HepG2 (cell line): ENCODE data around the gene TMEM127. TPM values are rescaled to one million over a fixed set of nuclear protein-coding genes. Genes with fewer than 3 reads are reported as not detected.

ENCODE experiments used
- AKNA ChIP-seq: sonication (generic); formaldehyde crosslinking; IDR thresholded peaks from 2 replicates; pipeline ENCODE4 v1.4.0; 2020; ENCODE audit warnings: missing genetic modification reagents, borderline replicate concordance
- ARID2 ChIP-seq: sonication (generic); formaldehyde crosslinking; IDR thresholded peaks from 2 replicates; pipeline ENCODE4 v1.8.1; 2022; ENCODE audit warnings: mild to moderate bottlenecking, missing genetic modification reagents, borderline replicate concordance
- CBX1 ChIP-seq: IDR thresholded peaks from one replicate; pipeline ENCODE4 v1.6.1; 2016; ENCODE audit warnings: antibody characterized with exemption, low read depth
- E2F2 ChIP-seq: sonication (generic); formaldehyde crosslinking; IDR thresholded peaks from 2 replicates; pipeline ENCODE4 v1.4.0; 2020; ENCODE audit warnings: missing genetic modification reagents, borderline replicate concordance
- FOXA3 ChIP-seq: IDR thresholded peaks from 2 replicates; pipeline ENCODE4 v1.6.1; 2016; ENCODE audit warnings: missing genetic modification reagents, missing compliant biosample characterization
- HOXA9 ChIP-seq: sonication (generic); formaldehyde crosslinking; IDR thresholded peaks from 2 replicates; pipeline ENCODE4 v1.8.1; 2022; ENCODE audit warnings: missing genetic modification reagents, mild to moderate bottlenecking, moderate library complexity, borderline replicate concordance
- MNT ChIP-seq: fragments of 450-650 bp; IDR thresholded peaks from 2 replicates; pipeline ENCODE4 v1.6.1; 2016
- NR2F6 ChIP-seq, 2 experiments: IDR thresholded peaks; 2 replicates each; pipeline ENCODE4 v1.6.1; 2016; ENCODE audit warnings: antibody characterized with exemption in 1 of 2, mild to moderate bottlenecking in 1 of 2
- PATZ1 ChIP-seq: sonication (generic); formaldehyde crosslinking; IDR thresholded peaks from 2 replicates; pipeline ENCODE4 v1.4.0; 2020; ENCODE audit warnings: missing genetic modification reagents
- REXO4 ChIP-seq: sonication (generic); formaldehyde crosslinking; IDR thresholded peaks from 2 replicates; pipeline ENCODE4 v1.8.0; 2022; ENCODE audit warnings: missing genetic modification reagents, mild to moderate bottlenecking, borderline replicate concordance
- SMAD1 ChIP-seq: sonication (generic); formaldehyde crosslinking; IDR thresholded peaks from 2 replicates; pipeline ENCODE4 v1.4.0; 2020; ENCODE audit warnings: missing genetic modification reagents, low read depth, mild to moderate bottlenecking, borderline replicate concordance
- SP140L ChIP-seq: sonication (generic); formaldehyde crosslinking; IDR thresholded peaks from 2 replicates; pipeline ENCODE4 v1.4.0; 2020; ENCODE audit warnings: missing genetic modification reagents, borderline replicate concordance
- TCF7 ChIP-seq: sonication (generic); IDR thresholded peaks from 2 replicates; pipeline ENCODE4 v1.6.1; 2016; ENCODE audit warnings: antibody characterized with exemption, low read depth
- ZNF121 ChIP-seq: sonication (generic); formaldehyde crosslinking; IDR thresholded peaks from 2 replicates; pipeline ENCODE4 v1.5.0; 2020; ENCODE audit warnings: mild to moderate bottlenecking, missing genetic modification reagents
- ZNF253 ChIP-seq: sonication (generic); formaldehyde crosslinking; IDR thresholded peaks from 2 replicates; pipeline ENCODE4 v1.8.0; 2022; ENCODE audit warnings: mild to moderate bottlenecking, missing genetic modification reagents, borderline replicate concordance
- ZNF326 ChIP-seq: sonication (generic); formaldehyde crosslinking; IDR thresholded peaks from 2 replicates; pipeline ENCODE4 v1.4.0; 2020; ENCODE audit warnings: missing genetic modification reagents, borderline replicate concordance
- ZNF333 ChIP-seq: sonication (generic); formaldehyde crosslinking; IDR thresholded peaks from 2 replicates; pipeline ENCODE4 v1.4.0; 2020; ENCODE audit warnings: mild to moderate bottlenecking, missing genetic modification reagents, borderline replicate concordance
- ZNF775 ChIP-seq: sonication (generic); formaldehyde crosslinking; IDR thresholded peaks from 2 replicates; pipeline ENCODE4 v1.4.0; 2020; ENCODE audit warnings: missing genetic modification reagents, mild to moderate bottlenecking, moderate library complexity, borderline replicate concordance
- polyA plus RNA-seq, 8 experiments: library from polyadenylated mRNA; depleted of rRNA in 3 of 8; stranded (reverse) in 7 of 8; unstranded in 1 of 8; fragments of >200 nt; fragmentation: Illumina TruSeq in 4 of 8; extraction: Trizol in 4 of 8; gene quantifications; 2 replicates each; pipeline versions ENCODE4 v1.2.1 to v1.2.3, GENCODE V29; 2011 to 2016; ENCODE audit warnings: low read depth in 4 of 8, missing spikeins in 1 of 8, mixed read lengths in 1 of 8; ENCODE audit not compliant: insufficient read depth in 1 of 8
- total RNA-seq, 5 experiments: library from RNA; depleted of rRNA; stranded (reverse); fragments of >200 nt; fragmentation: Illumina TruSeq; extraction: Trizol; gene quantifications; 2 replicates each; pipeline ENCODE4 v1.2.3, GENCODE V29; 2016; ENCODE audit warnings: low read depth in 1 of 5
- TF ChIP-seq, protein P1 (sequence below): sonication (generic); formaldehyde crosslinking; IDR thresholded peaks from 2 replicates; pipeline ENCODE4 v1.8.1; 2022; ENCODE audit warnings: mild to moderate bottlenecking, missing genetic modification reagents

The TMEM127 gene
- total and polyA plus RNA-seq, 2 of the 13 experiments (the other 11 are each of a cell fraction or from before 2014, with no cell fraction given): 21.5 to 33.9 TPM

DNA sequence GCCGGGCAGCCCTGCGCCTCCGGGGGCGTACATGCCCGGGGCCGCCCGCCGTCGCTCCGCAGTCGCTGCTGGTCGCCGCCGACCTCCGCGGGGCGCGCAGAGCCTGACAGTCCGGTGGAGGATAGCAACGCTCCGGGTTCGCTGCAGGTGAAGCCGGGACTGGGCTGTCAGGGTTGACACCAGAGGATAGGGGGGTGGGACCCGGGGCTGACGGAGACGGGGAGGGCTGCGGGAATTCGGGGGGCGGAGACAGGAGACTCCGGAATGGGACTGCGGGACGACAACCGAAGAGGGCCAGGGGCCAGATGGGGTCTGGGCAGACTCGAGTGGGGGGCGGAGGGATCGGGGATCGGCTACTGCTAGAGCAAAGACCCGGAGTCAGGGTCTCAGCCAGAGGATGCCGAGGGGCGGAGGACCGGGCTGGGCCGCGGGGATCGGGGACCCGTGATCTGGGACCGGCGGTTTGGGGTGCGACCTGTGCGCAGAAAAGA lies 403 bp downstream of the TMEM127 start (continued):
- TF ChIP-seq ARID2 (no peak), HOXA9 (peak; percentile 56; the same call in 1 of the 2 replicates), ZNF775 (CRISPR knock-in tag) (no peak), TCF7 (no peak), ZNF121 (no peak), MNT (no peak), AKNA (CRISPR knock-in tag) (no peak), CBX1 (no peak), ZNF253 (CRISPR knock-in tag) (no peak), SMAD1 (CRISPR knock-in tag) (no peak), REXO4 (CRISPR knock-in tag) (no peak), SP140L (CRISPR knock-in tag) (no peak; the same call in 1 of the 2 replicates), ZNF326 (CRISPR knock-in tag) (no peak), FOXA3 (CRISPR knock-in tag) (no peak), NR2F6 (IDR thresholded peaks at IDR 0.05) (no peak), NR2F6 (CRISPR knock-in tag; IDR thresholded peaks at IDR 0.05) (no peak), PATZ1 (CRISPR knock-in tag) (no peak), ZNF333 (CRISPR knock-in tag) (no peak), E2F2 (CRISPR knock-in tag) (no peak)
- TF ChIP-seq, protein P1, sequence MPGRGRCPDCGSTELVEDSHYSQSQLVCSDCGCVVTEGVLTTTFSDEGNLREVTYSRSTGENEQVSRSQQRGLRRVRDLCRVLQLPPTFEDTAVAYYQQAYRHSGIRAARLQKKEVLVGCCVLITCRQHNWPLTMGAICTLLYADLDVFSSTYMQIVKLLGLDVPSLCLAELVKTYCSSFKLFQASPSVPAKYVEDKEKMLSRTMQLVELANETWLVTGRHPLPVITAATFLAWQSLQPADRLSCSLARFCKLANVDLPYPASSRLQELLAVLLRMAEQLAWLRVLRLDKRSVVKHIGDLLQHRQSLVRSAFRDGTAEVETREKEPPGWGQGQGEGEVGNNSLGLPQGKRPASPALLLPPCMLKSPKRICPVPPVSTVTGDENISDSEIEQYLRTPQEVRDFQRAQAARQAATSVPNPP (CRISPR knock-in tag): no peak
